Activated naive CD8-positive, alpha-beta T cell treated with anti-CD3 and anti-CD28 coated beads, Interleukin-2, amount 50 U/mL, for 16 hours (primary cell): ENCODE results near the gene PWWP2B.
"Not testable (repeated sequence)": the region's sequence is repeated elsewhere in the genome, so short reads cannot be mapped to it uniquely, and the experiment has no call there.

Experiments used
- DNase-seq: peaks from one replicate; pipeline ENCODE4 v3.0.0-alpha.2; 2020; ENCODE audit warnings: low read depth, low spot score

Gene PWWP2B

GRCh38 chr10:132363376-132363775 lies 33.6 kb upstream of the PWWP2B start:
- DNase-seq: no peak

GRCh38 chr10:132363921-132364593 lies 32.9 kb upstream of the PWWP2B start:
- peak; percentile 23 for DNase-seq

GRCh38 chr10:132364594-132364970 lies 32.4 kb upstream of the PWWP2B start:
- peak; percentile 61 for DNase-seq

GRCh38 chr10:132365102-132365501 lies 31.9 kb upstream of the PWWP2B start:
- DNase-seq: no peak

GRCh38 chr10:132366006-132366405 lies 31.0 kb upstream of the PWWP2B start:
- DNase-seq: no peak

GRCh38 chr10:132366499-132366898 lies 30.5 kb upstream of the PWWP2B start:
- DNase-seq: no peak

GRCh38 chr10:132368391-132368790 lies 28.6 kb upstream of the PWWP2B start:
- DNase-seq: no peak

GRCh38 chr10:132368881-132369635 lies 27.9 kb upstream of the PWWP2B start:
- no peak for DNase-seq

GRCh38 chr10:132369636-132370185 lies 27.3 kb upstream of the PWWP2B start:
- DNase-seq: no peak

- no peak for DNase-seq
Observed at GRCh38 chr10:132370426-132371340, 26.3 kb upstream of the PWWP2B start.

GRCh38 chr10:132371641-132372081 lies 25.3 kb upstream of the PWWP2B start:
- DNase-seq: no peak

GRCh38 chr10:132372516-132373095 lies 24.4 kb upstream of the PWWP2B start:
- DNase-seq: no peak

- no peak for DNase-seq
Observed at GRCh38 chr10:132373241-132373955, 23.6 kb upstream of the PWWP2B start.

GRCh38 chr10:132374176-132374575 lies 22.8 kb upstream of the PWWP2B start:
- DNase-seq: no peak

- no peak for DNase-seq
Observed at GRCh38 chr10:132374612-132375011, 22.4 kb upstream of the PWWP2B start.

- no peak for DNase-seq
Observed at GRCh38 chr10:132375116-132375794, 21.7 kb upstream of the PWWP2B start.

GRCh38 chr10:132375795-132376297 lies 21.2 kb upstream of the PWWP2B start:
- no peak for DNase-seq

GRCh38 chr10:132376394-132376851 lies 20.6 kb upstream of the PWWP2B start:
- DNase-seq: no peak

- DNase-seq: no peak
Observed at GRCh38 chr10:132377326-132377725, 19.7 kb upstream of the PWWP2B start.

- DNase-seq: not testable (repeated sequence)
Observed at GRCh38 chr10:132379026-132379425, 18.0 kb upstream of the PWWP2B start.
